Activated CD4-positive, alpha-beta memory T cell treated with anti-CD3 and anti-CD28 coated beads for 36 hours (primary cell): ENCODE measurements around the gene PUSL1. TPM values are rescaled to one million over a fixed set of nuclear protein-coding genes. Genes with fewer than 3 reads are reported as not detected.

Source experiments
- CTCF ChIA-PET: fragments of 350-600 bp; sonication (Branson Sonifier 250); formaldehyde crosslinking; loops from one replicate; lab custom pipeline; 2021; ENCODE audit warnings: antibody characterized with exemption, inconsistent platforms; lab: Charles Lee
- POLR2A ChIA-PET: fragments of 350-600 bp; sonication (Branson Sonifier 250); formaldehyde crosslinking; loops from one replicate; lab custom pipeline; 2021; ENCODE audit warnings: antibody characterized with exemption; lab: Charles Lee
- DNase-seq: peaks from one replicate; pipeline ENCODE4 v3.0.0-alpha.2; 2020
- H3K27ac Mint-ChIP-seq: one replicate; pipeline ENCODE4 v1.8.0; 2021; ENCODE audit warnings: mixed read lengths
- H3K27me3 Mint-ChIP-seq: one replicate; pipeline ENCODE4 v1.8.0; 2021; ENCODE audit warnings: mixed read lengths
- H3K36me3 Mint-ChIP-seq: one replicate; pipeline ENCODE4 v1.8.0; 2021; ENCODE audit warnings: mixed read lengths
- H3K4me1 Mint-ChIP-seq: one replicate; pipeline ENCODE4 v1.8.0; 2021; ENCODE audit warnings: low read depth, mixed read lengths
- H3K4me3 Mint-ChIP-seq: one replicate; pipeline ENCODE4 v1.8.0; 2021; ENCODE audit warnings: mild to moderate bottlenecking, mixed read lengths
- H3K9me3 Mint-ChIP-seq: one replicate; pipeline ENCODE4 v1.8.0; 2021; ENCODE audit warnings: mixed read lengths
- intact Hi-C: fragments of 100-400 bp; cut with micrococcal nuclease; formaldehyde crosslinking; loops from one replicate; pipeline ENCODE4 v1.15.1; 2023
- total RNA-seq, 2 experiments: library from RNA; stranded (reverse); gene quantifications; one replicate each; pipeline ENCODE4 v1.2.3, GENCODE V29; 2021

The PUSL1 gene
- total RNA-seq, 2 experiments from 2014 or later, result 19.7 to 23.1 TPM

DNA sequence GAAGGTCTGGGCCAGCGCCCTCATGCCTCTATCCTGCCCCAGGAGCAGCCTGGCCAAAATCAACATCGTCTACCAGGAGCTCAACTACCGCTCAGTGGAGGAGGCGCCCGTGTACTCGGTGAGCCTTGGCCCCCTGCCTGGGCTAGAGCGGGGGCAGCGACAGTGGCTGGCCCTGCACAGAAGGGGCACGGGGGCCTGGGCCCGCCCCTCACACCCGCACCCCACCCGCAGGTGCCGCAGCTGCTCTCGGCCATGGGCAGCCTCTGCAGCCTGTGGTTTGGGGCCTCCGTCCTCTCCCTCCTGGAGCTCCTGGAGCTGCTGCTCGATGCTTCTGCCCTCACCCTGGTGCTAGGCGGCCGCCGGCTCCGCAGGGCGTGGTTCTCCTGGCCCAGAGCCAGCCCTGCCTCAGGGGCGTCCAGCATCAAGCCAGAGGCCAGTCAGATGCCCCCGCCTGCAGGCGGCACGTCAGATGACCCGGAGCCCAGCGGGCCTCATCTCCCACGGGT is 17.3 kb upstream of the PUSL1 start:
- intact Hi-C loops, result loop anchor here (2.0 kb wide), 1 partner anchor 168 kb away; no protein-coding TSS in a partner anchor
- no peak overlapping the region for H3K27ac Mint-ChIP-seq
- CTCF ChIA-PET, result interaction anchor here (1.0 to 2.8 kb wide), 10 partner anchors 81 to 305 kb away, joined by 3 to 74 read pairs (median 6); partner anchors contain the start of gene AURKAIP1
- no peaks in the 10 kb centered on the region for H3K36me3 Mint-ChIP-seq
- H3K4me1 Mint-ChIP-seq, result peaks cover 4% of the 10 kb centered on the region
- POLR2A ChIA-PET, result no interaction called here
- H3K4me3 Mint-ChIP-seq, result no peak overlapping the region
- no peaks in the 10 kb centered on the region for H3K27me3 Mint-ChIP-seq
- no peaks in the 10 kb centered on the region for H3K9me3 Mint-ChIP-seq
- DNase-seq, result no peak

DNA sequence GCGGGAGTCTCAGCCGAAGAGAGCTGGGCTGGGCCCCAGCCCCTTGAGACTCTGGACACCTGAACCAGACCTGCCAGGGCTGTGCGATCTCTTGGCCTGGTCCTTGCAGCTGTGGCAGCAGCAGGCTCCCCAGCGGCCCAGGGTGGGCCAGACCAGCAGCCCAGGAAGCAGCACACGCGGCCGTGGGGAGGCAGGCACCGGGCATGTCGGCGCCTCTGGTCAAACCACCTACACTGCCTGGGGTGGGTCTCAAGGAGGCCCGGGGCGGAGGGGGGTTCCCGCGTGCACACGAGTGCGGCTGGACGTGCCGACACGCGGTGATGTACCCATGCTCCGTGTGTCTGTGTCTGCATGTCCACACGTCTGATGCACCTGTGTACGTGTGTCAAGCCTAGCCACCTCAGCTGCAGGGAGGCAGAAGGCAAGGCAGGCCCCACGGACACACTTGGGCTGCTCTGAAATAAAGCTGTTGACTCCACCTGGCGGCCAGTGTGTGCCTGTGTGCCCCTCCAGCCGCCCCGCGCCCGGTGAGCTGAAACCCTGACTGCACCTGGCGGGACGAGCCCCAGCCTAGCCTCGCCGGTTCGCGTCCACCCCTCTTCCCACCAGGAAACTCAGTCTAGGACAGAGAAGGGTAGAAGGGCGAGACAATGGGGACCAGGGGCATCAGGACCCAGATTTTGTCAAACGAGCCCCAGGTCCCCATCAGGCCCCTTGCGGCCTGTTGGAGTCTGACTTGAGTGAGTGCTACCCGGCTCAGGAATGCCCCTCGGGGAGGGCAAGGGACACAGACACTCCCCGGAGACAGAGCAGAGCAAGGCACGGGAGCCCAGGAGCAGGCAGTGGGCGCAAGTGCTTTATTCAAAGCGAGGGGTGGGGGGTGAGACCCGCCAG is 16.6 kb upstream of the PUSL1 start:
- Mint-ChIP-seq H3K36me3 (no peaks in the 10 kb centered on the region), H3K4me1 (peaks cover 4% of the 10 kb centered on the region), H3K27me3 (no peaks in the 10 kb centered on the region), H3K9me3 (no peaks in the 10 kb centered on the region), H3K4me3 (no peak overlapping the region), H3K27ac (no peak overlapping the region)
- CTCF ChIA-PET, result interaction anchor here (1.0 to 2.8 kb wide), 7 partner anchors 81 to 259 kb away, joined by 3 to 74 read pairs (median 6); partner anchors contain the start of gene AURKAIP1
- peak; percentile 75 for DNase-seq
- intact Hi-C loops, result loop anchor here (2.0 kb wide), 1 partner anchor 169 kb away; no protein-coding TSS in a partner anchor
- POLR2A ChIA-PET, result no interaction called here

DNA sequence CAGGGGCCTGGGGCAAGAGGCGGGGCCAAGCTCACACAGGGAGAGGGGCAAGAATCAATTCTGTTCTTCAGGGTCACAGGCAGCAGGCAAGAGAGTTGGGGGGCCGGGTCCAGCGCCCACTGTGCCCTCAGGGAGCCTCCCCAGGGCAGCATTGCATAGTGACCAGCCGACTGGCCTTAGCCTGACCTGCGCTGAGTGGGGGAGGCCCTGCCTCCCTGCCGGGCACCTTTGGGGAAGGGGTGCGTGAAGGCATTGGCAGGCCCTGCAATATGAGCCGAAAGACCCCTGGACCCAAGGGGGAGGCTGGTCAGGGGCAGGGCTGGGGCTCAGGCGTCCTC is 16.0 kb upstream of the PUSL1 start:
- Mint-ChIP-seq H3K4me3 (no peak overlapping the region), H3K27ac (no peak overlapping the region), H3K9me3 (no peaks in the 10 kb centered on the region), H3K36me3 (no peaks in the 10 kb centered on the region), H3K4me1 (peaks cover 4% of the 10 kb centered on the region), H3K27me3 (no peaks in the 10 kb centered on the region)
- CTCF ChIA-PET, result interaction anchor here (1.1 to 2.8 kb wide), 6 partner anchors 83 to 259 kb away, joined by 5 to 74 read pairs (median 6); partner anchors contain the start of gene AURKAIP1
- POLR2A ChIA-PET, result no interaction called here
- intact Hi-C loops, result no loop called here
- DNase-seq, result no peak

DNA sequence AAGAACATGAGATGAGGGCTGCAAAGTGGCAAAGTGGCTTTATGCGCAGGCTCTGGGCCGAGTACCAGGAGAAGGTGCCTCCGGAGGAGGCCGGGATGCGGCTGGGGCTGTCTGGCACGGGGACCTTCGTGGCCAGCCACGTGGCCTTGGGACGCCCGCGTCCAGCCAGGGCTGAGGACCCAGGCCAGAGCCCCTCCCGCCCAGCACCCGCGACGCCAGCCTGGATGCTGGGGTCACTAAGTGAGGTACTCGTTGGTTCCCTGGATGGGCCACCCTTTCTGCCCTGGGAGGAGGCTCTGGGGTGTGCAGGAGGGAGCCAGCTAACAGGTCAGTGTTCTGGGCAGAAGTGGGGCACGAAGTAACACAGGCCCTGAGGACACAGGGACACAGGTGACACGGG is 15.5 kb upstream of the PUSL1 start:
- no peaks in the 10 kb centered on the region for H3K9me3 Mint-ChIP-seq
- H3K4me3 Mint-ChIP-seq, result no peak overlapping the region
- H3K4me1 Mint-ChIP-seq, result peaks cover 4% of the 10 kb centered on the region
- no peak overlapping the region for H3K27ac Mint-ChIP-seq
- CTCF ChIA-PET, result interaction anchor here (1.8 kb wide), 1 partner anchor 175 kb away, joined by 13 read pairs; no protein-coding TSS in a partner anchor
- H3K36me3 Mint-ChIP-seq, result no peaks in the 10 kb centered on the region
- intact Hi-C loops, result no loop called here
- no peak for DNase-seq
- POLR2A ChIA-PET, result no interaction called here
- no peaks in the 10 kb centered on the region for H3K27me3 Mint-ChIP-seq

DNA sequence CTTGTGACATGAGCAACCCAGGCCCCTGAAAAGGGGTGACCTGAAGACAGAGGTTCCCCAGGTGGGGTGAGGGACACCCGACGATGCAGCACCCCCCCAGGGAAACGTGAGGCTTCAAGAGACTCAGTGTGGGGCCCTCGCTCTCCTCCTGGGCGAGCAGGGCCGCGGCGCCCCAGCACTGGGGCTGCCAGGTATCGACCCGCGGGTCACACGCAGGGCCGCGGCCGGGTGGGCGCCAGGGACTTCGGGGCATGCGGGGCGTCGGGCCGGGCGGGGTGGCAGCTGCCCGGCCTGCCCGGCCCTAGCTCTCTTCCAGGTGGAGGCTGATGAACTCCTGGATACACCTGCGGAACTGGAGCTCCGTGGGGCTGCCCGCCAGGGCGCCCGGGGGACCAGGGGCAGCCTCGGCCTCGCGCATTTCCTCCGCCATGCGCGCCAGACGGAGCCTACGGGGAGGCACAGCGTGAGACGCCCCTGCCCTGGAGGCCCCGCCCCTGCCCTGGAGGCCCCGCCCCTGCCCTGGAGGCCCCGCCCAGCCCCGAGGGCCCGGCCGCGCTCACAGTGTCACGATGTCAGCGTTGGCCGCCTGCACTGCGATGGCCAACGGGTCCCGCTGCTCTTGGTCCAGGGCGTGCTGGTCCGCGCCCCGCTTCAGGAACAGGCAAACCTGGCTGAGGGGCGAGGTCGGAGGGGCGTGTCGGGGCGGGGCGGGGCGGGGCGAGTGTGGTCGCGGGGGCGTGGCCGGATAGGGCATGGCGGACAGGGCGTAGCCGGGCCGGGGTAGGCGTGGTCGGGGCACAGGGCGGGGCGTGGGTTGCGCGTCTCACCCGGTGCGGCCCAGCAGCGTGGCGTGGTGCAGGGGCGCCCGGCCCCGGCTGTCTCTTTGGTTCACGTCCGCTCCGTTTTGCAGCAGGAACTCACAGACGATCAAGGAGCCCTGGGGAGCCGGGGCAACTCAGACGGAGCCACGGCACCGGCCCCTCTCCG is 14.8 kb upstream of the PUSL1 start:
- Mint-ChIP-seq H3K36me3 (no peaks in the 10 kb centered on the region), H3K27ac (no peak overlapping the region), H3K4me1 (peaks cover 4% of the 10 kb centered on the region), H3K9me3 (no peaks in the 10 kb centered on the region), H3K4me3 (no peak overlapping the region), H3K27me3 (no peaks in the 10 kb centered on the region)
- DNase-seq, result no peak
- ChIA-PET CTCF (no interaction called here), POLR2A (no interaction called here)
- intact Hi-C loops, result no loop called here

DNA sequence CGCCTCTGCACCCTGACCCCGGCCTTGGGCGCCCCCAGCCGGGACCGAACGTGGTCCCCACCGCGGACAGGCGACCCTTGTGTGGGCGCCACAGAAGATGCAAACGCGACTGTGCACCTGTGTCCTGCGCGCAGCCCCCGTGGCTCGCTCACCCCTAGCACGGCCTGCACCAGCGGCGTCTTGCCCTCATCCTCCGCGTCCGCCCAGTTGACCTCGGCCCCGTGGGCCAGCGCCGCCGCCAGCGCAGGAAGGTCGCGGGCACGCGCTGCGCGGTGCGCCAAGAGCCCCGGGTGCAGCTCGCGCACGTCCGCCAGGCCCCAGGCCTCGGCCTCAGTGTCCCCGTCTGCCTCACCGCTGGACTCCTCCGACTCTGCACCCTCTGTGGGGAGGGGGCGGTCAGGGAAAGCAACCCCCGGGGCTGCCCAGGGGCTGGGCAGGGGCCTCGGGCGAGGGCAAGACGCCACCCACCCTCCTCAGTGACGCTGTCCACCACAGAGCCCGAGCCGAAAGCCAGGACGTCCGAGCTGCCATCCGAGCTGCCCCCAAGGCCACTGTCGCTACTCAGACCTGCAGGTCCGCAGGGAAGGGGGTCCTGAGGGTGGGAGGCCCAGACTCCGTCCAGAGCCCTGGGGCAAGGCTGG is 14.0 kb upstream of the PUSL1 start:
- POLR2A ChIA-PET, result interaction anchor here (0.7 kb wide), 1 partner anchor 20 kb away, joined by 3 read pairs; no protein-coding TSS in a partner anchor
- CTCF ChIA-PET, result no interaction called here
- H3K36me3 Mint-ChIP-seq, result no peaks in the 10 kb centered on the region
- intact Hi-C loops, result no loop called here
- no peaks in the 10 kb centered on the region for H3K9me3 Mint-ChIP-seq
- H3K27ac Mint-ChIP-seq, result no peak overlapping the region
- DNase-seq, result no peak
- H3K4me3 Mint-ChIP-seq, result no peak overlapping the region
- peaks cover 4% of the 10 kb centered on the region for H3K4me1 Mint-ChIP-seq
- no peaks in the 10 kb centered on the region for H3K27me3 Mint-ChIP-seq

DNA sequence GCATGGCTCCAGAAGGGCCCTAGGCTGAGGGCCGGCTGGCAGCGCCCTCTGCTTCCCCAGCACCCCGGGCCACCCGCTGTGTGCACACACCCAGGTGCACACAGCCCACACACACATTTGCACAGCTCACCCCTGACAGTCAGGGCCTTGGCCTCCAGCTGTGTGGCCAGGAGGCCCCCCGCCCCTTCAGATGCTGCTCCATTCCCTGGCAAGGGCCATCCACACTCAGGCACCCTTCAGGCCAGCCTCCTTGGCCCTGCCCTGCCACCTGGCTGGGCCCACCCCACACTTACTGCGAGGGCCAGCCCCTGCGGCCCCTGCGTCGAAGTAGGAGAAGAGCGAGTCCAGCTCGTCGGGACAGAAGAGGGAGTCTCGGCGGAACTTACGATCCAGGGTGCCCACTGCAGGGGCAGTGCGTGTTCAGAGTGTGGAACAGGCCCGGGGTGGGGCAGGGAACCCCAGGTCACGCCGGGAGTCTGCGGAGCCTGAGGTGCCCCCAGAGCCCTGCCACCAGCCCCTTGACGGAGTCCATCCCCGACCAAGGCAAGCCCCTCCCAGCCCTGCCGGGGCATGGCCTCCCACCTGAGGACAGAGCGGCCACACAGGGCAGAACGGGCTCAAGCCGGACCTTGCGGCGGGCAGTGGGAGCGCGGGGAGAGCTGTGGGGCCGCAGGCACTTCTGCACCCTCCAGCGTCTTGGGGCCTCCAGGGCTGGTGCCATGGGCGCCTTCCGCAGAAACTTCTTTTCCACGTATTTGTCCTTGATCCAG is 13.1 kb upstream of the PUSL1 start:
- Mint-ChIP-seq H3K36me3 (no peaks in the 10 kb centered on the region), H3K27ac (no peak overlapping the region), H3K9me3 (no peaks in the 10 kb centered on the region), H3K27me3 (no peaks in the 10 kb centered on the region), H3K4me3 (no peak overlapping the region), H3K4me1 (peaks cover 4% of the 10 kb centered on the region)
- intact Hi-C loops, result no loop called here
- ChIA-PET CTCF (no interaction called here), POLR2A (interaction anchor here (0.6 to 0.7 kb wide), 2 partner anchors 19 to 26 kb away, joined by 3 read pairs; no protein-coding TSS in a partner anchor)
- no peak for DNase-seq

DNA sequence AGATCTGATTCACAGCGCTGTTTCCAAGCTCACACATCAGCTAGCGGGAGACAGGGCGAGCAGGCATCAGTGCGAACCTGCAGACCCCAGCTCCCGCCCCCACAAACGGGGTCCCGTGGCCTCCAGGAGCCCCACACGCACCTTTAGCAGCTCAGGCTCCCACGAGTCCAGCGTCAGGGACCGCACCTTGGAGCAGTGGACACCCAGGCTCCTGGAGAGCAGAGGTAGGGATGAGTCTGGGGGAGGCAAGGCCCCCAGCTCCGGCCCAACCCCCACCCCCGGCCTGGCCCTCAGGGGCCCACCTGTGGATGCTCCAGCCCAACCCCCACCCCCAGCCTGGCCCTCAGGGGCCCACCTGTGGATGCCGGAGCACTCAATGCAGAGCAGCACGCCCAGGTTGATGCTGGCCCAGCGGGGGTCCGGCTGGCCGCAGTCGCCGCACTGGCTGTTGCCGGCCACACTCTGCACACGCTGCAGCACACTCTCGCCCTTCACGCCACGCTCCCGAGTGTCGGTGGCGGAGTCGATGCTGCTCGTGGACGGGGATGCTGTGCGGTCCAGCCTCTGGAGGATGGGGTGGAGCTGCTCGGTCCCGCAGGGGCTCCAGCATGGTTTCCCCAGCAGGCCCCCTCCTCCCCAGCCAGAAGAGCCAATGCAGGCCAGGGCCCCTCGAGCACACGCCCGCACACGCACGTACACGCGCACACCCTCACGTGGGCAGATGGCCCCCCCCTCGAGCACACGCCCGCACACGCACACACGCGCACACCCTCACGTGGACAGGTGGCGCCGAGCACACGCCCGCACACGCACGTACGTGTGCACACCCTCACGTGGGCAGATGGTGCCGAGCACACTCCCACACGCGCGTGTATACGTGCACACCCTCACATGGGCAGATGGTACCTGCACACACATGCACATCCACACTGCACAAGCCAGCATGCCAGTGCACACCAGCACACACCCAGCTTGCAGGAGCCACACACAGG is 12.0 kb upstream of the PUSL1 start:
- intact Hi-C loops, result no loop called here
- Mint-ChIP-seq H3K4me3 (no peak overlapping the region), H3K27me3 (no peaks in the 10 kb centered on the region), H3K36me3 (no peaks in the 10 kb centered on the region), H3K9me3 (no peaks in the 10 kb centered on the region), H3K4me1 (peaks cover 4% of the 10 kb centered on the region), H3K27ac (no peak overlapping the region)
- no peak for DNase-seq
- ChIA-PET CTCF (no interaction called here), POLR2A (no interaction called here)

DNA sequence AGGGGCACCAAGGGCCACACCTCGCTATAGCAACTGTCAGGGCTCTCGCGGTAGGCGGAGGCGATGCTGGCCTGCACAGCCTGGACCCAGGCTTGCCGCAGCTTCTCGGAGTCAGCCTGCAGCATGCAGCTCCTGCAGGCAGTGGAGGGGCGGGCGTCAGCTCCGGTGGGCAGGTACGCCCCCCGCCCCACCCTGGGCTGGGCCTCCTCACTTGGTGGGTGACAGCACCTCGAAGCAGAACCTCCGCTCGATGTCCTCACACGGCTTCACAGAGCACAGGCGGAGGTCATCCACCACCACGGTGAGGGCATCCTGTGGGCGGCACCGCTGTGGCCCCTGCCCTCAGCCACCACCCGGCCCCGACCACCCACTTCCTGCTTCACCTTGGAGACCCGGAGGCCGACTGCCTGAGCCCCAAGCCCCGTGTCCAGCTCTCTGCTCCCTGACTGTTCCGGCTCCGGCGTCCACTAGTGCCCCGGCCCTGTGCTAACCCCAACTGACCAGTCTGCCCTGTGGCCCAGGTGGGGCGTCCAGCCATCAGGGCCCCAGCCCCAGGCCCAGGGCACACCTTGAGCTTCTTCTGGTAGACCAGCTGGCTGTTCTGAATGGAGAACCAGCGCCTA is 10.5 kb upstream of the PUSL1 start:
- no peaks in the 10 kb centered on the region for H3K4me1 Mint-ChIP-seq
- H3K36me3 Mint-ChIP-seq, result no peaks in the 10 kb centered on the region
- CTCF ChIA-PET, result no interaction called here
- no peaks in the 10 kb centered on the region for H3K9me3 Mint-ChIP-seq
- no peak for DNase-seq
- POLR2A ChIA-PET, result no interaction called here
- no peak overlapping the region for H3K4me3 Mint-ChIP-seq
- H3K27ac Mint-ChIP-seq, result no peak overlapping the region
- intact Hi-C loops, result no loop called here
- H3K27me3 Mint-ChIP-seq, result no peaks in the 10 kb centered on the region
